CD14-positive monocyte (primary cell): ENCODE measurements around the gene RBM28. TPM values are rescaled to one million over a fixed set of nuclear protein-coding genes. Genes with fewer than 3 reads are reported as not detected.

Experiments used
- DNase-seq, 3 donors: peaks; one replicate each; pipeline ENCODE4 v3.0.0-alpha.2; 2011 to 2022
- H2AFZ ChIP-seq: 2 replicates; pipeline ENCODE4 v1.6.0; 2012; ENCODE audit warnings: mild to moderate bottlenecking, low read depth, low read length, inconsistent platforms; ENCODE audit not compliant: insufficient read depth, poor library complexity, severe bottlenecking
- H3K27ac ChIP-seq, 2 donors: 1 replicate in 1 of 2; 2 replicates in 1 of 2; pipeline ENCODE4 v1.5.1; 2012 to 2013; ENCODE audit warnings: low read length in 2 of 2, control low read depth in 1 of 2, inconsistent platforms in 1 of 2, low read depth in 1 of 2, mild to moderate bottlenecking in 1 of 2
- H3K27me3 ChIP-seq, 2 donors: one replicate each; pipeline versions ENCODE4 v1.6.0 to v1.6.1; 2011 to 2013; ENCODE audit warnings: low read length in 2 of 2; ENCODE audit not compliant: control insufficient read depth in 2 of 2, insufficient read depth in 2 of 2
- H3K36me3 ChIP-seq, 2 donors: replicated peaks in 1 of 2; 1 replicate in 1 of 2; 2 replicates in 1 of 2; pipeline versions ENCODE4 v1.5.1 to v1.6.1; 2012 to 2013; ENCODE audit warnings: low read length in 2 of 2, control low read depth in 1 of 2, inconsistent platforms in 1 of 2, mild to moderate bottlenecking in 1 of 2; ENCODE audit not compliant: insufficient read depth in 2 of 2, control insufficient read depth in 1 of 2
- H3K4me1 ChIP-seq, 2 donors: 1 replicate in 1 of 2; 2 replicates in 1 of 2; pipeline versions ENCODE4 v1.5.1 to v1.6.1; 2012 to 2013; ENCODE audit warnings: low read length in 2 of 2, control low read depth in 1 of 2, inconsistent platforms in 1 of 2, mild to moderate bottlenecking in 1 of 2, moderate library complexity in 1 of 2; ENCODE audit not compliant: insufficient read depth in 2 of 2, control insufficient read depth in 1 of 2
- H3K4me2 ChIP-seq: replicated peaks from 2 replicates; pipeline ENCODE3; 2012; ENCODE audit warnings: low read length, moderate library complexity, mild to moderate bottlenecking; ENCODE audit not compliant: poor library complexity, severe bottlenecking; ENCODE audit errors: extremely low read depth
- H3K4me3 ChIP-seq, 3 experiments: fragments of 200-600 bp in 1 of 3; sonication (generic) in 1 of 3; replicated peaks in 1 of 3; 1 replicate in 2 of 3; 2 replicates in 1 of 3; pipeline ENCODE4 v1.5.1; 2011 to 2013; ENCODE audit warnings: low read length in 3 of 3, mild to moderate bottlenecking in 3 of 3, control low read depth in 2 of 3, low read depth in 2 of 3, inconsistent platforms in 1 of 3, moderate library complexity in 1 of 3
- H3K79me2 ChIP-seq: 2 replicates; pipeline ENCODE4 v1.6.0; 2012; ENCODE audit warnings: mild to moderate bottlenecking, control low read depth, inconsistent platforms, low read length, moderate library complexity; ENCODE audit not compliant: insufficient read depth
- H3K9ac ChIP-seq: 2 replicates; pipeline ENCODE4 v1.6.0; 2017; ENCODE audit warnings: low read length, mild to moderate bottlenecking; ENCODE audit not compliant: insufficient read depth, poor library complexity, severe bottlenecking
- H3K9me3 ChIP-seq, 2 donors: replicated peaks in 1 of 2; 1 replicate in 1 of 2; 2 replicates in 1 of 2; pipeline versions ENCODE4 v1.5.1 to v1.6.1; 2012 to 2013; ENCODE audit warnings: low read length in 2 of 2, control low read depth in 1 of 2; ENCODE audit not compliant: control insufficient read depth in 1 of 2, insufficient read depth in 1 of 2
- H4K20me1 ChIP-seq: 2 replicates; pipeline ENCODE4 v1.6.0; 2012; ENCODE audit warnings: mild to moderate bottlenecking, low read length, control low read depth, moderate library complexity; ENCODE audit not compliant: insufficient read depth
- H3K27ac Mint-ChIP-seq, 7 donors: one replicate each; pipeline ENCODE4 v1.8.0; 2020; ENCODE audit warnings: mild to moderate bottlenecking in 7 of 7, mixed read lengths in 7 of 7, moderate library complexity in 6 of 7, inconsistent platforms in 2 of 7
- H3K27me3 Mint-ChIP-seq, 3 donors: one replicate each; pipeline ENCODE4 v1.8.0; 2021 to 2022; ENCODE audit warnings: low read depth in 3 of 3, mild to moderate bottlenecking in 3 of 3, mixed read lengths in 3 of 3, moderate library complexity in 3 of 3, inconsistent platforms in 1 of 3
- H3K36me3 Mint-ChIP-seq, 2 donors: one replicate each; pipeline ENCODE4 v1.8.0; 2020; ENCODE audit warnings: mixed read lengths in 2 of 2, inconsistent platforms in 1 of 2, mild to moderate bottlenecking in 1 of 2
- H3K4me1 Mint-ChIP-seq: one replicate; pipeline ENCODE4 v1.8.0; 2020; ENCODE audit warnings: mild to moderate bottlenecking, mixed read lengths
- H3K4me3 Mint-ChIP-seq, 2 donors: one replicate each; pipeline ENCODE4 v1.8.0; 2020; ENCODE audit warnings: mild to moderate bottlenecking in 2 of 2, mixed read lengths in 2 of 2, moderate library complexity in 1 of 2
- H3K9me3 Mint-ChIP-seq, 7 donors: one replicate each; pipeline ENCODE4 v1.8.0; 2020 to 2022; ENCODE audit warnings: mixed read lengths in 7 of 7, mild to moderate bottlenecking in 6 of 7, moderate library complexity in 6 of 7, inconsistent platforms in 2 of 7
- WGBS: methylation state at CpG from one replicate; pipeline ENCODE4 v1.1.5; 2013; ENCODE audit warnings: missing lambda C conversion rate; ENCODE audit not compliant: insufficient coverage; 5-methylcytosine and 5-hydroxymethylcytosine counted together
- intact Hi-C, 2 donors: fragments of 100-400 bp; cut with micrococcal nuclease; formaldehyde crosslinking; loops; one replicate each; pipeline versions ENCODE4 v1.15.0 to v1.15.1; 2023
- polyA plus RNA-seq, 3 donors: library from polyadenylated mRNA; depleted of rRNA in 1 of 3; unstranded in 2 of 3; stranded (reverse) in 1 of 3; fragments of 300-500 nt in 2 of 3; fragments of >200 nt in 1 of 3; fragmentation: Illumina TruSeq in 2 of 3; gene quantifications; 1 replicate in 2 of 3; 2 replicates in 1 of 3; pipeline ENCODE4 v1.2.3, GENCODE V29; 2012 to 2021
- TF ChIP-seq, protein P1 (sequence below): fragments of 200-600 bp; IDR thresholded peaks from one replicate; pipeline ENCODE4 v1.8.0; 2022; ENCODE audit warnings: antibody characterized with exemption, mild to moderate bottlenecking

Gene RBM28
- polyA plus RNA-seq, 3 donors, result 4.0 to 14.4 (median 4.9) TPM

DNA sequence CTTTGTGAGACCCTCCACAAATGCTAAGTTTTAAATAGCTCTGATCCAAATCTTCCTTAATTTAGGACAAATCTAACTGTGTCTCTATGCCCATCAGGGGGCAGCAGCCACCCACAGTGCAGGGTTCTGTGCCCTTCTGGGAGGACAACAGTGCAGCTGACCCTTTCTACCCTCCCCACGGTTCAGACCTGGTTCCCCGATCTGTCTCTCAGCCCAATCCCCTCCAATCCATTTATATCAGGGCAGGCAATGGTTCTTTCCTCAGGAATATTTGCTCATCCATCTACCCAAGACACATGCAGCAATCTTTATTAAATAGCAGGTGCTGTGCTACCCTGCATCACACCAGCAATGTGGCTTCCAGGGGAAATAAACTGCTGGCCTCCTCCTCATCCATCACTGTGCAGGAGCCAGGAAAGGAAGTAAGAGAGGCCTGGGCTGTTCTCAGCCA lies 4.0 kb upstream of the RBM28 start:
- peak; percentile 35 to 60 (median 57) for DNase-seq
- H3K4me1 Mint-ChIP-seq, result peaks cover 11% of the 10 kb centered on the region
- TF ChIP-seq, protein P1, sequence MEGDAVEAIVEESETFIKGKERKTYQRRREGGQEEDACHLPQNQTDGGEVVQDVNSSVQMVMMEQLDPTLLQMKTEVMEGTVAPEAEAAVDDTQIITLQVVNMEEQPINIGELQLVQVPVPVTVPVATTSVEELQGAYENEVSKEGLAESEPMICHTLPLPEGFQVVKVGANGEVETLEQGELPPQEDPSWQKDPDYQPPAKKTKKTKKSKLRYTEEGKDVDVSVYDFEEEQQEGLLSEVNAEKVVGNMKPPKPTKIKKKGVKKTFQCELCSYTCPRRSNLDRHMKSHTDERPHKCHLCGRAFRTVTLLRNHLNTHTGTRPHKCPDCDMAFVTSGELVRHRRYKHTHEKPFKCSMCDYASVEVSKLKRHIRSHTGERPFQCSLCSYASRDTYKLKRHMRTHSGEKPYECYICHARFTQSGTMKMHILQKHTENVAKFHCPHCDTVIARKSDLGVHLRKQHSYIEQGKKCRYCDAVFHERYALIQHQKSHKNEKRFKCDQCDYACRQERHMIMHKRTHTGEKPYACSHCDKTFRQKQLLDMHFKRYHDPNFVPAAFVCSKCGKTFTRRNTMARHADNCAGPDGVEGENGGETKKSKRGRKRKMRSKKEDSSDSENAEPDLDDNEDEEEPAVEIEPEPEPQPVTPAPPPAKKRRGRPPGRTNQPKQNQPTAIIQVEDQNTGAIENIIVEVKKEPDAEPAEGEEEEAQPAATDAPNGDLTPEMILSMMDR, result peak; percentile 74
- peaks cover 0 to 7% (median 0%) of the 10 kb centered on the region in 7 donors for H3K9me3 Mint-ChIP-seq
- Histone ChIP-seq H4K20me1 (no peaks in the 10 kb centered on the region), H3K36me3 (no peaks in the 10 kb centered on the region), H3K4me3 (no peak overlapping the region), H3K27me3 (peaks cover 13 to 28% of the 10 kb centered on the region in 2 donors), H3K79me2 (peaks cover 7% of the 10 kb centered on the region), H3K9ac (no peak overlapping the region), H2AFZ (no peak overlapping the region), H3K4me1 (peaks cover 16 to 32% of the 10 kb centered on the region in 2 donors), H3K4me2 (no peak overlapping the region), H3K27ac (no peak overlapping the region), H3K9me3 (no peaks in the 10 kb centered on the region)
- peaks cover 25 to 39% (median 29%) of the 10 kb centered on the region in 3 donors for H3K27me3 Mint-ChIP-seq
- intact Hi-C loops, result loop anchor here (2.0 to 10.0 kb wide), 4 partner anchors 39 to 115 kb away; partner anchors contain the start of gene HILPDA (in 1 of the 2)
- no peak overlapping the region for H3K27ac Mint-ChIP-seq
- H3K4me3 Mint-ChIP-seq, result no peak overlapping the region
- H3K36me3 Mint-ChIP-seq, result peaks cover under 1% of the 10 kb centered on the region in 2 donors
- no CpG with 5 or more reads among the region's 2 CpGs for WGBS

DNA sequence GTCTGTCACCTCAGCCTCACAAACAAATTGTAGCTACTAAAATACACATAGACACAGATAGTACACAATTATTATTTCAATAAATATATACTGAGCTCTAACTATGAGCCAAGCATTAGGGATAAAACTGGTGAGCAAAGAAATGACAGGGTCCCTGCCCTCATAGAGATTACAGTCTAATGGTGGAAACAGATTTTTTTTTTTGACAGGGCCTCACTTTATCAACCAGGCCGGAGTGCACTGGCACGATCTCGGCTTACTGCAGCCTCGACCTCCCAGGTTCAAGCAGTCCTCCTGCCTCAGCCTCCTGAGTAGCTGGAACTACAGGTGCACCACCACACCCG lies 695 bp upstream of the RBM28 start:
- DNase-seq, result no peak
- Mint-ChIP-seq H3K27ac (no peak overlapping the region), H3K4me3 (no peak overlapping the region), H3K27me3 (peaks cover 5 to 11% (median 7%) of the 10 kb centered on the region in 3 donors), H3K9me3 (peaks cover 0 to under 1% (median 0%) of the 10 kb centered on the region in 7 donors), H3K4me1 (peaks cover 22% of the 10 kb centered on the region), H3K36me3 (peaks cover 9 to 10% of the 10 kb centered on the region in 2 donors)
- Histone ChIP-seq H3K4me3 (no peak overlapping the region), H2AFZ (peak overlapping the region; percentile 14), H4K20me1 (no peaks in the 10 kb centered on the region), H3K9me3 (no peaks in the 10 kb centered on the region), H3K4me1 (peaks cover 18 to 21% of the 10 kb centered on the region in 2 donors), H3K27ac (no peak overlapping the region), H3K4me2 (no peak overlapping the region), H3K9ac (no peak overlapping the region), H3K36me3 (peaks cover 3 to 11% of the 10 kb centered on the region in 2 donors), H3K79me2 (peaks cover 35% of the 10 kb centered on the region), H3K27me3 (peaks cover 0 to 4% of the 10 kb centered on the region in 2 donors)
- TF ChIP-seq, protein P1, result no peak
- WGBS, result 100% methylated on average over 4 of the region's 5 CpGs
- intact Hi-C loops, result loop anchor here in 1 of 2 donors (10.0 kb wide), 1 partner anchor 110 kb away; the partner anchor contains the start of gene HILPDA
